ENCODE measurements around the gene MCM5. TPM values are rescaled to one million over a fixed set of nuclear protein-coding genes. Genes with fewer than 3 reads are reported as not detected.

Gene MCM5
- total RNA-seq, 1 experiment from 2014 or later: 274 TPM

GRCh38 chr22:35353318-35353717, 46.6 kb upstream of the MCM5 start:
- H2BK15ac ChIP-seq (ENCODE audit: low read depth, low read length): no peak overlapping the region
- H2AFZ ChIP-seq (ENCODE audit: low read length): no peak overlapping the region
- no peaks in the 10 kb centered on the region for H3K9me3 ChIP-seq (ENCODE audit: control insufficient read depth, low read depth, low read length)
- no peak overlapping the region for H3K23ac ChIP-seq (ENCODE audit: insufficient read length, low read depth, low read length)
- H4K5ac ChIP-seq (ENCODE audit: insufficient read length, low read depth, low read length): no peak overlapping the region
- H4K8ac ChIP-seq (replicated peaks; ENCODE audit: insufficient read length, low read depth, low read length): no peak overlapping the region
- DNase-seq: no peak
- no peak overlapping the region for H2AK5ac ChIP-seq (ENCODE audit: insufficient read length, low read length)
- WGBS (ENCODE audit: extremely low coverage, insufficient read length, low lambda C conversion rate): no CpG with 5 or more reads among the region's 12 CpGs
- H3K9me3 Mint-ChIP-seq: no peaks in the 10 kb centered on the region
- H3K4me2 ChIP-seq (ENCODE audit: insufficient read depth, insufficient read length, low read length): no peak overlapping the region
- no peaks in the 10 kb centered on the region for H4K20me1 ChIP-seq (ENCODE audit: control insufficient read depth, insufficient read depth, insufficient read length)
- no peak overlapping the region for H3K9ac ChIP-seq (ENCODE audit: extremely low read depth, insufficient read length, low read length)
- H2BK12ac ChIP-seq (ENCODE audit: insufficient read length, low read depth, low read length): no peak overlapping the region
- no peak overlapping the region; a peak in 1 of 5 replicates for H3K4me3 Mint-ChIP-seq
- H3K18ac ChIP-seq (ENCODE audit: insufficient read length, low read depth, low read length): no peak overlapping the region
- no peak for TF ChIP-seq CTCF (conservative IDR thresholded peaks at IDR 0.05)
- H3T11ph ChIP-seq (ENCODE audit: low read length): no peak overlapping the region
- H2BK20ac ChIP-seq (ENCODE audit: low read depth, low read length, poor library complexity, severe bottlenecking): no peak overlapping the region
- no peak overlapping the region for H3K27ac Mint-ChIP-seq
- H3K4ac ChIP-seq (ENCODE audit: low read depth, low read length): no peak overlapping the region
- no peak overlapping the region for H3K27ac ChIP-seq (ENCODE audit: insufficient read length, low read depth, low read length)
- H3K4me1 ChIP-seq (ENCODE audit: insufficient read depth, low read length): no peaks in the 10 kb centered on the region; the same call in 1 of the 2 replicates
- no peaks in the 10 kb centered on the region; a peak in 1 of 7 replicates for H3K36me3 Mint-ChIP-seq (ENCODE audit: insufficient read depth in 1 of 3, low read depth in 3 of 3)
- H3K27me3 Mint-ChIP-seq (ENCODE audit: low read depth): peaks cover 12% of the 10 kb centered on the region
- peaks cover 7% of the 10 kb centered on the region for H3K23me2 ChIP-seq (ENCODE audit: insufficient read length, low read depth, low read length, poor library complexity, severe bottlenecking)
- no peak overlapping the region for H2BK5ac ChIP-seq (ENCODE audit: insufficient read length, low read length)
- H3K14ac ChIP-seq (ENCODE audit: insufficient read depth, low read length): no peak overlapping the region
- H2BK120ac ChIP-seq (ENCODE audit: low read depth, low read length, poor library complexity, severe bottlenecking): no peak overlapping the region
- no peaks in the 10 kb centered on the region for H3K79me1 ChIP-seq (ENCODE audit: insufficient read depth, low read depth, low read length, poor library complexity, severe bottlenecking)
- H3K56ac ChIP-seq (ENCODE audit: insufficient read length, low read depth, low read length): no peak overlapping the region
- H4K91ac ChIP-seq (ENCODE audit: insufficient read length, low read depth, low read length): no peak overlapping the region
- H3K79me2 ChIP-seq (ENCODE audit: insufficient read depth, low read length): no peaks in the 10 kb centered on the region
- no peaks in the 10 kb centered on the region for H3K27me3 ChIP-seq (ENCODE audit: insufficient read depth, low read length)
- H3K4me1 Mint-ChIP-seq: peaks cover 18 to 33% of the 10 kb centered on the region in 2 experiments
